ENCODE measurements around the gene UBXN11.

Gene UBXN11

GRCh38 chr1:26278724-26279455 is 27.5 kb downstream of the UBXN11 start:
- Histone ChIP-seq H3K9me2 (ENCODE audit: low read depth, low read length) (no peaks in the 10 kb centered on the region), H3K27ac (ENCODE audit: low read depth, low read length, poor library complexity, severe bottlenecking) (peak overlapping the region; percentile 85), H3K4me1 (ENCODE audit: insufficient read depth, low read length, severe bottlenecking) (peaks cover 36% of the 10 kb centered on the region), H3F3A (ENCODE audit: insufficient read depth, low read length) (0 out of 2 replicates have a peak, but pooled peaks cover 10% of the 10 kb centered on the region), H3K27me3 (ENCODE audit: insufficient read depth, low read length) (no peaks in the 10 kb centered on the region), H3K9ac (ENCODE audit: low read length) (peak overlapping the region; percentile 95), H3K4me2 (ENCODE audit: low read length) (peak overlapping the region; percentile 100), H3K9me3 (ENCODE audit: low read length) (no peaks in the 10 kb centered on the region), H3K36me3 (ENCODE audit: insufficient read depth, low read length) (peaks cover 54% of the 10 kb centered on the region), H2AFZ (ENCODE audit: low read length) (no peak overlapping the region), H4K20me1 (ENCODE audit: insufficient read depth, low read length) (no peaks in the 10 kb centered on the region), H3K79me2 (ENCODE audit: insufficient read depth, low read length) (no peaks in the 10 kb centered on the region), H3K4me3 (ENCODE audit: low read depth, low read length, poor library complexity, severe bottlenecking) (peak overlapping the region; percentile 89)
- no peak for TF ChIP-seq EZH2 (IDR thresholded peaks at IDR 0.05; ENCODE audit: borderline replicate concordance, low read length)
- TF ChIP-seq CTCF (IDR thresholded peaks at IDR 0.05; ENCODE audit: low read length) = no peak

- no peaks in the 10 kb centered on the region for H3K9me3 ChIP-seq (ENCODE audit: low read length)
- no peak overlapping the region for H3K9ac ChIP-seq (ENCODE audit: low read length)
- H2AFZ ChIP-seq (ENCODE audit: low read length) = no peak overlapping the region
- H3K79me2 ChIP-seq (ENCODE audit: insufficient read depth, low read length) = no peaks in the 10 kb centered on the region
- H4K20me1 ChIP-seq (ENCODE audit: insufficient read depth, low read length) = no peaks in the 10 kb centered on the region
- H3K27me3 ChIP-seq (ENCODE audit: insufficient read depth, low read length) = no peaks in the 10 kb centered on the region
- H3K4me1 ChIP-seq (ENCODE audit: insufficient read depth, low read length, severe bottlenecking) = peaks cover 34% of the 10 kb centered on the region
- TF ChIP-seq CTCF (IDR thresholded peaks at IDR 0.05; ENCODE audit: low read length) (no peak), EZH2 (IDR thresholded peaks at IDR 0.05; ENCODE audit: borderline replicate concordance, low read length) (no peak)
- no peak overlapping the region for H3K4me3 ChIP-seq (ENCODE audit: low read depth, low read length, poor library complexity, severe bottlenecking)
- H3K36me3 ChIP-seq (ENCODE audit: insufficient read depth, low read length) = peaks cover 53% of the 10 kb centered on the region
- H3K4me2 ChIP-seq (ENCODE audit: low read length) = no peak overlapping the region
- H3F3A ChIP-seq (ENCODE audit: insufficient read depth, low read length) = 0 out of 2 replicates have a peak, but pooled peaks cover 10% of the 10 kb centered on the region
- no peaks in the 10 kb centered on the region for H3K9me2 ChIP-seq (ENCODE audit: low read depth, low read length)
- no peak overlapping the region for H3K27ac ChIP-seq (ENCODE audit: low read depth, low read length, poor library complexity, severe bottlenecking)
Observed at GRCh38 chr1:26278303-26278702, 28.1 kb downstream of the UBXN11 start.

GRCh38 chr1:26277719-26278118 is 28.7 kb downstream of the UBXN11 start:
- Histone ChIP-seq H3K9me3 (ENCODE audit: low read length) (no peaks in the 10 kb centered on the region), H3K4me3 (ENCODE audit: low read depth, low read length, poor library complexity, severe bottlenecking) (no peak overlapping the region), H3K27ac (ENCODE audit: low read depth, low read length, poor library complexity, severe bottlenecking) (no peak overlapping the region), H3K4me1 (ENCODE audit: insufficient read depth, low read length, severe bottlenecking) (peaks cover 34% of the 10 kb centered on the region), H3F3A (ENCODE audit: insufficient read depth, low read length) (0 out of 2 replicates have a peak, but pooled peaks cover 10% of the 10 kb centered on the region), H4K20me1 (ENCODE audit: insufficient read depth, low read length) (no peaks in the 10 kb centered on the region), H3K9me2 (ENCODE audit: low read depth, low read length) (no peaks in the 10 kb centered on the region), H3K36me3 (ENCODE audit: insufficient read depth, low read length) (peaks cover 59% of the 10 kb centered on the region), H3K4me2 (ENCODE audit: low read length) (no peak overlapping the region), H3K27me3 (ENCODE audit: insufficient read depth, low read length) (no peaks in the 10 kb centered on the region), H3K79me2 (ENCODE audit: insufficient read depth, low read length) (no peaks in the 10 kb centered on the region), H3K9ac (ENCODE audit: low read length) (no peak overlapping the region), H2AFZ (ENCODE audit: low read length) (no peak overlapping the region)
- TF ChIP-seq EZH2 (IDR thresholded peaks at IDR 0.05; ENCODE audit: borderline replicate concordance, low read length) (no peak), CTCF (IDR thresholded peaks at IDR 0.05; ENCODE audit: low read length) (no peak)
